ENCODE results near the gene ELAC1.

ELAC1 gene

DNA sequence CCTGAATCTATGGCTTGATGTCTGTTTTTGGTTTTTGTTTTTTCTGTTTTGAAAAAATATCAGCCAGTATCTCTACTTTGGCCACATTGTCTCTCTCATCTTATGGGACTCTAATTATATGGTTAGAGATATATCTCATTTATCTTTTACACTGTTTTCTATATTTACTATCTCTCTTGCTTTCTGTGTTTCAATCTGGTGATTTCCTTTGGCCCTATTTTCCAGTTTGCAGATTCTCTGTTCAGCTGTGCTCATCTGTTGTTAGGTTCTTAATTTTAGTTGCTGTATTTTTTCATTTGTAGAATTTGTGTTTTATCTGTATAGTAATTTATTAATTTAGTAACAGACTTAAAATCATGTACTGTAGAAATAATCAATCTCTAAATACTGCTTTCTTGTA, 41.3 kb upstream of the ELAC1 start:
- no peak overlapping the region for H3K27ac ChIP-seq (ENCODE audit: low read length)
- no peaks in the 10 kb centered on the region for H4K20me1 ChIP-seq (ENCODE audit: insufficient read depth, low read length)
- no peaks in the 10 kb centered on the region for H3K27me3 ChIP-seq (replicated peaks; ENCODE audit: insufficient read depth, low read length)
- H2AFZ ChIP-seq (ENCODE audit: low read length), result no peak overlapping the region
- H3K36me3 ChIP-seq (replicated peaks; ENCODE audit: insufficient read depth, low read length), result peaks cover 3% of the 10 kb centered on the region; the same call in 1 of the 2 replicates
- H3K9ac ChIP-seq (ENCODE audit: low read length), result no peak overlapping the region
- H3K9me2 ChIP-seq (replicated peaks; ENCODE audit: insufficient read depth, low read length), result no peaks in the 10 kb centered on the region
- no peaks in the 10 kb centered on the region for H3K79me2 ChIP-seq (ENCODE audit: low read length)
- H3K4me3 ChIP-seq (ENCODE audit: low read length), result no peak overlapping the region
- no peak overlapping the region for H3K4me2 ChIP-seq (ENCODE audit: low read depth, low read length)
- TF ChIP-seq EZH2phosphoT487 (IDR thresholded peaks at IDR 0.05; ENCODE audit: low read length) (no peak), CTCF (IDR thresholded peaks at IDR 0.05; ENCODE audit: low read length) (no peak), EZH2 (optimal IDR thresholded peaks at IDR 0.05; ENCODE audit: low read depth, low read length) (no peak)
- no peaks in the 10 kb centered on the region for H3K9me3 ChIP-seq (replicated peaks; ENCODE audit: insufficient read depth, low read length)
- H3F3A ChIP-seq (ENCODE audit: insufficient read depth, low read length), result no peaks in the 10 kb centered on the region
- no peak for DNase-seq
- H3K4me1 ChIP-seq (ENCODE audit: low read length), result no peaks in the 10 kb centered on the region

DNA sequence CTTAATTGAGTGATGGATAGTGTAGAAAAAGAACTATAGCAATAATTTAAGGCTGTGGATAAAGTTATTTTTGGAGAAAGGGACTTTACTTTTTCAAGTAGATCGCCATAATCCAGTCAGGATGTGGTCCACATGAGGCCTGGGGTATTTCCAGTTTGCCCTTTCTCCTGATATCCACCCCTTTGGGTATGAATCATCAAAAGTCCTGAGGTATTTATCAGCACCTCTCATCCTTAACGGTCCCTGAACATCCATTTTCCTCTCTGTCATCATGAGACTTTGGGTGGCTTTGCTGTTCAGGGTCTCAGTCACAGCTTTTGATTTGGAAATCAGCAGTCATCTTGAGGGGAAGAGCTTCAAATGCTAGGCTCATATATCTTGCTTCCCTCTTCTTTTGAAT, 39.3 kb upstream of the ELAC1 start:
- Histone ChIP-seq H3K4me2 (ENCODE audit: low read depth, low read length) (no peak overlapping the region), H3K79me2 (ENCODE audit: low read length) (no peaks in the 10 kb centered on the region), H2AFZ (ENCODE audit: low read length) (no peak overlapping the region), H3K27me3 (replicated peaks; ENCODE audit: insufficient read depth, low read length) (no peaks in the 10 kb centered on the region), H3F3A (ENCODE audit: insufficient read depth, low read length) (no peaks in the 10 kb centered on the region), H3K36me3 (replicated peaks; ENCODE audit: insufficient read depth, low read length) (peaks cover 6% of the 10 kb centered on the region; the same call in 1 of the 2 replicates), H3K4me1 (ENCODE audit: low read length) (no peaks in the 10 kb centered on the region), H3K27ac (ENCODE audit: low read length) (no peak overlapping the region), H3K9ac (ENCODE audit: low read length) (no peak overlapping the region), H3K9me2 (replicated peaks; ENCODE audit: insufficient read depth, low read length) (no peaks in the 10 kb centered on the region), H3K9me3 (replicated peaks; ENCODE audit: insufficient read depth, low read length) (no peaks in the 10 kb centered on the region), H3K4me3 (ENCODE audit: low read length) (no peak overlapping the region), H4K20me1 (ENCODE audit: insufficient read depth, low read length) (no peaks in the 10 kb centered on the region)
- DNase-seq, result no peak
- TF ChIP-seq EZH2 (optimal IDR thresholded peaks at IDR 0.05; ENCODE audit: low read depth, low read length) (no peak), EZH2phosphoT487 (IDR thresholded peaks at IDR 0.05; ENCODE audit: low read length) (no peak), CTCF (IDR thresholded peaks at IDR 0.05; ENCODE audit: low read length) (no peak)

DNA sequence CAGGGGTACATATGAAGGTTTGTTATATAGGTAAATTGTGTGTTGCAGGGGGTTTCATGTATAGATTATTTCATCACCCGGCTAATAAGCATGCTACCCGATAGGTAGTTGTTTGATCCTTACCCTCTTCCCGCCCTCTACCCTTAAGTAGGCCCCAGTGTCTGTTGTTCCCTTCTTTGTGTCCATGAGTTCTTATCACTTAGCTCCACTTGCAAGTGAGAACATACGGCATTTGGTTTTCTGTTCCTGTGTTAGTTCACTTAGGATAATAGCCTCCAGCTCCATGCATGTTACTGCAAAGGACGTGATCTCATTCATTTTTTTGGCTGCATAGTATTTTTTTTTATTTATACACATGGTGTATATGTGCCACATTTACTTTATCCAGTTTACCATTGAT, 34.2 kb upstream of the ELAC1 start:
- no peak for DNase-seq
- Histone ChIP-seq H3K27me3 (replicated peaks; ENCODE audit: insufficient read depth, low read length) (no peaks in the 10 kb centered on the region), H3K36me3 (replicated peaks; ENCODE audit: insufficient read depth, low read length) (peaks cover 3% of the 10 kb centered on the region; the same call in 1 of the 2 replicates), H3K4me1 (ENCODE audit: low read length) (no peaks in the 10 kb centered on the region), H2AFZ (ENCODE audit: low read length) (no peak overlapping the region), H3K9me2 (replicated peaks; ENCODE audit: insufficient read depth, low read length) (no peaks in the 10 kb centered on the region), H3K9me3 (replicated peaks; ENCODE audit: insufficient read depth, low read length) (no peaks in the 10 kb centered on the region), H3K4me3 (ENCODE audit: low read length) (no peak overlapping the region), H3F3A (ENCODE audit: insufficient read depth, low read length) (0 out of 2 replicates have a peak, but pooled peaks cover 2% of the 10 kb centered on the region), H3K4me2 (ENCODE audit: low read depth, low read length) (no peak overlapping the region), H3K9ac (ENCODE audit: low read length) (no peak overlapping the region), H3K27ac (ENCODE audit: low read length) (no peak overlapping the region), H4K20me1 (ENCODE audit: insufficient read depth, low read length) (no peaks in the 10 kb centered on the region), H3K79me2 (ENCODE audit: low read length) (no peaks in the 10 kb centered on the region)
- no peak for TF ChIP-seq CTCF (IDR thresholded peaks at IDR 0.05; ENCODE audit: low read length)

Data from MM.1S (cell line).